NCI-H146 treated with DMSO at 0.1 percent for 48 hours (cell line): ENCODE results near the gene IFT122.

Experiments
- DNase-seq: peaks from one replicate; lab custom pipeline; 2025; ENCODE audit not compliant: unreplicated experiment; lab: John Stamatoyannopoulos, UW

IFT122 gene

GRCh38 chr3:129554356-129555152 is 114.5 kb downstream of the IFT122 start:
- no peak for DNase-seq

DNA sequence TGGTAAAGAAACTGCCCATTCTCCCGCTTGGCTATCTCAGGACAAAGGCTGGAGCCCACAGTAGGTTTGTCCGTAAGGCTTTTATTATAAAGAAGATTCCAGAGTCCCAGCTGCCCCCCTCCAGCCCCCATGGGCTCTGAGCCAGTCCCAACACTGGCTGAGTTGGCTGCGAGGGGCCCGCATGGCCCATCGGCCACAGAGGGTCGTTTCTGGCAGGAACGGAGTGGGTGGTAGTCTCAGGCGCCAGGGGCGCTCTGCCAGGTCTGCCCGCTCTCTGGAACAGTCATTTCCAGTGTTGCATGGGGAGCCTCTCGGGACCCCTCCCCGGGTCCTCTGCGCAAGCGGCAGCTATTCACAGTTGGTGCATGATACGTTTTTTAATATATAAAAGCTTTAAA is 115.1 kb downstream of the IFT122 start:
- DNase-seq, result no peak

GRCh38 chr3:129555616-129556357 is 115.8 kb downstream of the IFT122 start:
- DNase-seq, result no peak

- no peak for DNase-seq
Measured at GRCh38 chr3:129556358-129556695, 116.3 kb downstream of the IFT122 start.

- DNase-seq, result no peak
Measured at GRCh38 chr3:129556890-129557547, 117.0 kb downstream of the IFT122 start.

DNA sequence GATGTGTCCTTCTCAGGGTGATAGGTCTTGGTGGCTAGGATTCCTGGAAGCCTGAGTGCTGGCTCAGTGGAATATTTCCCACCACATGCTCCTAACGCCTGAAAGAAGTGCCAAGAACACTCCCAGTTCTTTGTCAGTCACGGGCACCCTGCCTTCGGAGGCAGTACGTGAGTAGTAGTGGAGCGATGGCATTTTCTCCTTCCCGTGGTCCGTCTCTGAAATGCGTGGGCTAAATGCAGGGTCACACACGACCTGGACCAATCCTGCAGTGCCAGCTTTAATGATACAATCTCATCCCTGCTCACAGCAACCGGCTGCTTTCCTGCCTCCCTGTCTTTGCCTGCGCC is 117.5 kb downstream of the IFT122 start:
- DNase-seq, result no peak

GRCh38 chr3:129558081-129558771 is 118.2 kb downstream of the IFT122 start:
- no peak for DNase-seq

DNA sequence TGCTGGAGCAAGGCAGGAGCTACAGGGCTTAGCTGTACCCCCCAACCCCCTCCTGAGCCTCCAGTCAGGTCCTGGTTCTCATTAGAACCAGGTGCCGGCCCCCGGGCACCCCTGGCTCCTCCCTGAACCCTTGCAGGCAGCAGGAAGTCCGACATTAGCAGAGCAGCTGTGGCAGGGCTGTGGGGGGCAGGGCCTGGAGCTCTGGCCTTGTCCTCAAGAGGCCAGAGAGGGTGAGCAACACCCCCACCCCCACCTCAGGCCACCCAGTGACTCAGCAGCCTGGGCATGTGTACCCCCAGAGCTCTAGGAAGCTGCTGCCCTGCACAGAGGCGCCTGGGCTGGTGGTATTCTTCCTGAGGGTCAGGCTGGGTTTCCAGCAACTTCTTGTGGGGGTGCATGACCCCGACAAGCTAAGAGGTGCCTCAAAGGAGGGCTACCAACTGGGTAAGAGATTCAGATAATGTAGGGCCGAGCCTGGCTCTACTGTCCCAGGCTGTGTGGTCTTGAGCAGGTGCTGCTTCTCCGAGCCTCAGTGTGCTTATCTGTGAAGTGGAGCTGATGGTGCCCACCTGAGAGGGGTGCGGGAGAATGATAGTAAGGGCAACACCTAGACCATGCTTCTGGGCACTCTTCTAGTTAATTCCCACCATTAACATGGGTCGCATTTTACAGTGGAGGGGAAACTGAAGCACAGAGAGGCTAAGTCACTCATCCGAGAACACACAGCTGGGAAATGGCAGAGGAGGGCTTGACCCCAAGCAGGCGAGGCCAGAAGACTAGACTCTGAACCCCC is 118.9 kb downstream of the IFT122 start:
- DNase-seq, result no peak

DNA sequence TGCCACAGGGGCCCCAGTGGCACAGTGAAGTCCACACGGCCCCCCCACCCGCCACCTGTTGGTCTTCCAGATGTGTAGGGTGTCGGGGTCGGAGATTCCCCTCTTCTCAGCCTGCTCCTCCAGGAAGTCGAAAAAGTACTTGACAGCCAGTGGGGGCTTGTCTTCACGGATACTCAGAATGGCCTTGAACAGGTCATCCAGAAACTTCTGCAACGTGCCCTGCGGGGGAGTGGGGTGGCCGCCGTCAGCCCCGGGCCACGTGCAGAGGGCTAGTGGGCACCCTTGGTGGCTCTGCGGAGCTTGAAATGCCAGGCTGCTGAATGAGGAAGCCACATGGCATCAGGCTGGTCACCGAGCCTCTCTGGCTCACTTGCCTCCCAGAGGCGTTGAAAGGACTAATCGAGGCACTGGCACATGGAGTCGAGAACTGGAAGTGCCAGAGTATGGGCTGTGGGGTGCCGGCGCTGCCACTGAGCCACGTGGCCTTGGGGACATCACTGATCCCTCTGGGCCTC is 119.6 kb downstream of the IFT122 start:
- DNase-seq, result no peak

DNA sequence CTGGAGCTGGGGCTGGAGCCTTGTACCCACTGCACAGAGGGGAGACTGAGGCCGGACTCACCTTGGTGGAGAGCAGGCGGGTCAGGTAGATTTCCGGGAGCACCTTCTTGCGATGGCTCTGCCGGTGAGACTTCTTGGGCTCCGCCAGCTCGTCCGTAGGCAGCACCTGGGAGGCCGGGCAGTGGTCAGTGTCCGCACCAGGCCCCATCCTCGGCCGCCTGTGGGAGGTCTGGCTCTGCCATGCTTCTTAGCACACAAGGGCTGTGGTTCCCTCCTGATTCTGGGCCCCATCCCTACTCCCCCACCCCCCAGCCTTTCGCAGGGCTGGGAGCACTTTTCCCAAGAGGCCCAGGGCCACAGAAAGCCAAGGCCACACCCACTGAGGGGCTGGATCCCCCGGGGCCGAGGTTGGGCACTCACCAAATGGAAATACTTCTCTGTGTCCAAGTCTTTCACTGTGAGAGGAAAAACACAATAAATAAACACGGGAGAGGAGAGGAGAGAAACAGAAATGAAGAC is 120.3 kb downstream of the IFT122 start:
- no peak for DNase-seq

GRCh38 chr3:129560911-129561594 is 121.0 kb downstream of the IFT122 start:
- DNase-seq, result no peak

DNA sequence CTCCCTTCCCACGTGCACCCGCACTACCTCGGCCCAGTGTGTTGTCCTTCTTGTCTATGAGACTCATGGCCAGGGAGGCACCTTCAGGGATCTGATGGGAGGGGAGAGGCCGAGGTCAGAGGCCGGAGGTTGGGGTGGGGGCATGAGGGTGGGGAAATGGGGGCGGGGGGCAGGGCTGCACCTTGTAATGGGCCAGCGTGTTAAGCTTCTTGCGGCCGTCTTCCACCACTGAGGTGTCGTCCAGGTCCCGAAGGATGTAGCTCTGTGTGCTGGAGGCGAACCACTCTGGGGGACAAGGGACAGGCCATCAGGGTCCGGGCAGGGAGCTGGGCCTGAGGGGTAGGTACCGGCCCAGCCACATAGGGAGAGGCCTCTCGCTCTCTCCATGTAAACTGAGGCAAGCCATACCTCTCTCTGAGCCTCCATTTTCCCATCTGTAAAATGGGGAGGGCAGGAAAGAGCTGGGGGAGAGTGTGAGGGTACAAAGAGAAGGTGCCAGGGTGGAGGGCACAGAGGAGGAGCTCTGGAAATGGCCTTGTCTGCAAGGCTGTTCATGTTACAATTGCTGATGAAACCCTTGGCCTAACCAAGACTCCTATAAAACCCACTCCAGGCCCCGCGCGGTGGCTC is 121.7 kb downstream of the IFT122 start:
- DNase-seq, result no peak

GRCh38 chr3:129562803-129563202 is 122.8 kb downstream of the IFT122 start:
- no peak for DNase-seq

GRCh38 chr3:129563332-129563731 is 123.3 kb downstream of the IFT122 start:
- DNase-seq, result no peak

GRCh38 chr3:129563850-129564535 is 124.0 kb downstream of the IFT122 start:
- no peak for DNase-seq

DNA sequence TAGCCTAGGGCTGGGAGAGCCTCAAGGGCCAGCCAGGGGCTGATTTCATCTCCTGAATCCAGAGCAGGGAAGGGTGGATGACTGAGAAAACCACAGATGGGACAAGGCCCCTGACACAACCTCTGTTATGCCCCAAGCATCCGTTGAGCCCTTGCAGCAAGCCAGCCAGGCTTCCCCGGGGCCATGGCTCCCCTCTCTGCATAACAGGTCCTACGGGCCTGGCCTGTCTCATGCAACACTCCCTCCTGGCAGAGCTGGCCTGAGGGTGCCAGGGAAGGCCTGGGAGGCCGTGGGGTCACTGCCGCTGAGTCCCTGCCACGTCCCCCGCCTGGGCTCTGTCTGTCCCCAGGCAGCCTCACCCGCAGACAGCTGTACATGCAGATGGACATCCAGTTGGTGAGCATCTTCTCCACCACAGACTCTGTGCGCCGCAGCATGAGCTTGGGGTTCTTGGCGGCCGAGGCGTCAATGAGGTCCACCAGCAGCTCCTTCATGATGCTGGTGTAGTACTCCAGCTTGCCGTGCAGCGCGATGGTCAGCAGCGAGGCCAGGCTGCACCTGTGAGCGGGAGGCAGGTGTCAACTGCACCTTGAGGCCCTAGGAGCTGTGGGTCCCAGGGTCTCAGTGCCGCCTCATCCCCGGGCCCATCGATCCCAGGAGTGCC is 125.1 kb downstream of the IFT122 start:
- DNase-seq, result no peak

- no peak for DNase-seq
Measured at GRCh38 chr3:129565902-129566301, 125.9 kb downstream of the IFT122 start.

DNA sequence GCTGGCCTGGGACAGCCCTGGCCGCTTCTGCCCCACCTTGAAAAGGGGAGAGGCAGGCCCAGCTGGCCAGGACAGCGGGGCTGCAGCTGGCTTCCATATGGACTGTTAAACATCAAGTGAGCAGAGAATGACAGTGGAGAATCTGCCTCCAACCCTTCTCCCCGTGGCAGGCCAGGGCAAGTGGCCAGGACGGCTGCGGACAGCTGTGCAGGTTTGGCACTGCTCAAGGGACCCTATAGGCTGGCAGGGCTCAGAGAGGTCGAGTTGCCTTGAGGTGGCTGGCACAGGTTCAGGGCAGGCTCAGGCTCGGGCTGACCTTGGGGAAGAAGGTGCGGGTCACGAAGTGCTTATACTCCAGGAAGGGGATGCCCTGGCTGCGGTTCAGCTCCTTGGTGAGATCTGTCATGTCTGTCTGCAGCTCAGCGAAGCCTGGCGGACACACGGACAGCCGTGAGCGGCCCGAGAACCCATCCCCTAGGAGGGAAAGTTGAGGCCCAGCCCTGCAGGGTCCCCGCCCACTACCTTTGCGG is 127.2 kb downstream of the IFT122 start:
- DNase-seq, result no peak
